OCI-LY7 (cell line): Measurements from ENCODE around the gene CAMKK1. TPM values are rescaled to one million over a fixed set of nuclear protein-coding genes. Genes with fewer than 3 reads are reported as not detected.

Source experiments
- BruUV-seq: library from RNA; stranded (reverse); fragments of 400-500 nt; replicated peaks from 2 replicates; lab custom pipeline; 2021; lab: Mats Ljungman, UMichigan
- CTCF ChIA-PET: fragments of 300-600 bp; sonication (Branson Sonifier 250); formaldehyde crosslinking; loops from one replicate; lab custom pipeline; 2022; ENCODE audit warnings: antibody characterized with exemption; ENCODE audit not compliant: unreplicated experiment; lab: Charles Lee
- POLR2A ChIA-PET: fragments of 300-600 bp; sonication (Branson Sonifier 250); formaldehyde crosslinking; loops from one replicate; lab custom pipeline; 2022; ENCODE audit warnings: antibody characterized with exemption; lab: Charles Lee
- DNase-seq: peaks from one replicate; pipeline ENCODE4 v3.0.0-alpha.2; 2015; ENCODE audit warnings: low spot score
- H2AFZ ChIP-seq: fragments of 200-600 bp; sonication (generic), shearing (Covaris generic); 2 replicates; pipeline ENCODE4 v1.6.1; 2014; ENCODE audit warnings: mild to moderate bottlenecking, antibody characterized with exemption, low read length, moderate library complexity
- H3K27ac ChIP-seq: fragments of 200-600 bp; sonication (generic); 2 replicates; pipeline ENCODE4 v1.5.1; 2014; ENCODE audit warnings: mixed run types, low read depth, mild to moderate bottlenecking, moderate library complexity, low read length, inconsistent platforms; ENCODE audit not compliant: poor library complexity, severe bottlenecking
- H3K36me3 ChIP-seq: fragments of 200-600 bp; sonication (generic); 2 replicates; pipeline ENCODE4 v1.6.1; 2014; ENCODE audit warnings: mild to moderate bottlenecking, antibody characterized with exemption, low read length, moderate library complexity, mixed read lengths; ENCODE audit not compliant: insufficient read depth
- H3K4me1 ChIP-seq: fragments of 200-600 bp; sonication (generic); 2 replicates; pipeline ENCODE4 v1.5.1; 2014; ENCODE audit warnings: mild to moderate bottlenecking, low read length; ENCODE audit not compliant: insufficient read depth, poor library complexity, severe bottlenecking
- H3K4me2 ChIP-seq: fragments of 200-600 bp; sonication (generic); 2 replicates; pipeline ENCODE4 v1.6.1; 2014; ENCODE audit warnings: mild to moderate bottlenecking, low read length
- H3K4me3 ChIP-seq: fragments of 200-600 bp; sonication (generic); 2 replicates; pipeline ENCODE4 v1.5.1; 2014; ENCODE audit warnings: mild to moderate bottlenecking, low read depth, low read length; ENCODE audit not compliant: poor library complexity, severe bottlenecking
- H3K79me2 ChIP-seq: fragments of 200-600 bp; sonication (generic); 2 replicates; pipeline ENCODE4 v1.6.1; 2016; ENCODE audit warnings: low read depth, mild to moderate bottlenecking, low read length, moderate library complexity, mixed read lengths; ENCODE audit not compliant: insufficient read depth
- H3K9me2 ChIP-seq: fragments of 200-600 bp; sonication (generic); 2 replicates; pipeline ENCODE4 v1.6.1; 2016; ENCODE audit warnings: mild to moderate bottlenecking, low read length, mixed read lengths; ENCODE audit not compliant: insufficient read depth
- H3K9me3 ChIP-seq: fragments of 200-600 bp; sonication (generic); 2 replicates; pipeline ENCODE4 v1.6.1; 2014; ENCODE audit warnings: mild to moderate bottlenecking, mixed run types, low read length, mixed read lengths
- H4K20me1 ChIP-seq: fragments of 200-600 bp; sonication (generic); 2 replicates; pipeline ENCODE4 v1.6.1; 2014; ENCODE audit warnings: mild to moderate bottlenecking, antibody characterized with exemption, low read length, moderate library complexity, mixed read lengths; ENCODE audit not compliant: insufficient read depth
- EZH2phosphoT487 ChIP-seq: fragments of 200-600 bp; sonication (generic); IDR thresholded peaks from 2 replicates; pipeline ENCODE4 v1.6.1; 2018; ENCODE audit warnings: low read depth, borderline replicate concordance, mild to moderate bottlenecking, mixed run types, antibody characterized with exemption, low read length, moderate library complexity, mixed read lengths
- intact Hi-C: fragments of 100-400 bp; cut with micrococcal nuclease; formaldehyde crosslinking; loops from one replicate; pipeline ENCODE4 v1.10.0; 2022; ENCODE audit not compliant: unreplicated experiment
- total RNA-seq, 2 experiments: library from RNA; depleted of rRNA in 1 of 2; stranded (reverse); fragments of >200 nt in 1 of 2; shearing (Covaris generic) in 1 of 2; gene quantifications; 2 replicates each; pipeline ENCODE4 v1.2.3, GENCODE V29; 2014 to 2022
- TF ChIP-seq, protein P1 (sequence below): fragments of 200-600 bp; sonication (generic); conservative IDR thresholded peaks from 2 replicates; pipeline ENCODE4 v1.5.1; 2014; ENCODE audit warnings: mild to moderate bottlenecking, antibody characterized with exemption, low read length, moderate library complexity, mixed read lengths

Gene CAMKK1
- total RNA-seq, 2 experiments from 2014 or later, result 2.7 TPM

DNA sequence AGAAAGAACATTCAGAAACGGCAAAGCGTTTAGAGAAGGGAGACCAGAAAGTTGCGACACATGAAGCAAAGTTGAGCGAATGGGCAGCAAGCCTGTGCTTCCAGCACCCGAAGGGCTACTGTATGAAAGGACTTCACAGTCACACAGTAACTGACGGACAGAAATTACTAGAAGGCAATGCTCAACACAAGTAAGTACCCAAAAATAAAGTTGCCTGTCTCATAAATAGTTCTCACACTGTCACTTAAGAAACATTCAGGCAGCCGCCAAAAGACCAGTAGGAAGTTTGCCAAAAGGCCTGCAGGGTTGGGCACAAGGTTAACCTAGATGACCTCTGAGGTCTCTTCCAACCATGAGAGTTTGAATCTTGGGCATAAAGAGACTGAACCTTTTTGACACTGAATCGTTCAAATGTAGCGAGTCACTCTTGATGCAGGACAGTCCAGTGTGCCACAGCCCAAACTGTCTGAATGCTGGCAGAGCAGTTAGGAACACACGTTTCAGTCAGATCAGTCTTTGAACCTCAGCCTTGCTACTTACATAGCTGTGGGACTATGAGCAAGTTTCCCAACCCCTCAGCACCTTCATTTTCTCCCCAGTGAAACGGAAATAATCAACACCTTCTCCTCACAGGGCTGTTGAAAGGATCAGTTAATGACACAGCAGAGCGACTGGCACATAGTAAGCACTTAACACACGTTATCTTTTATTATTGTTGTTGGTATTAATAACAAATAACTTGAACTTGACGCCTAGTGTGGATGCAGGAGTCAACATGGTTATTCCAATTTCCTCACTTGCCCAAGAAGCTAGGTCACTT lies 57.2 kb downstream of the CAMKK1 start:
- intact Hi-C loops, result no loop called here
- Histone ChIP-seq H4K20me1 (no peaks in the 10 kb centered on the region), H3K79me2 (no peaks in the 10 kb centered on the region), H3K9me2 (no peaks in the 10 kb centered on the region), H3K27ac (no peak overlapping the region), H3K4me1 (no peaks in the 10 kb centered on the region), H3K4me2 (no peak overlapping the region), H3K36me3 (peaks cover 69% of the 10 kb centered on the region), H3K9me3 (no peaks in the 10 kb centered on the region), H3K4me3 (no peak overlapping the region), H2AFZ (no peak overlapping the region)
- ChIA-PET POLR2A (no interaction called here), CTCF (interaction anchor here (1.2 kb wide), 1 partner anchor 98 kb away, joined by 3 read pairs; no protein-coding TSS in a partner anchor)
- BruUV-seq, result no TSS peak
- no peak for TF ChIP-seq EZH2phosphoT487
- DNase-seq, result no peak

DNA sequence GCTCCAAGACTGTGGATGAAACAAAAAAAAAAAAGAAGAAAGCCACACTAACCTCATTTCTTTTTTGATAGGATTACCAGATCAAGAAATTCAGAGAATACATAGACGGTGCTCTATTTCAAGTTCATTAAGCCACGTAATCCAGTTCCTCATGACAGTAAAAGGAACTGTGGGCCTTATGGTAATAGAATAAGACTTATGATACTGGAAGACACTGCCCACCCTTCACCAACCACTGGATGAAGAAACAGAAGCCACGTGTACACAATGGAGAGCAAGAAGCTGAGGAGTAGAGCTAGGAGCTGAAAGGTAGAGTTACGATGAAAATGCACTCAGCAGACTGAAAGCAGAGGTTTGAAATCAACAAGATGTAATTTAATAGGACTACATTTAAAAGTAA lies 58.0 kb downstream of the CAMKK1 start:
- BruUV-seq, result no TSS peak
- ChIA-PET POLR2A (no interaction called here), CTCF (no interaction called here)
- Histone ChIP-seq H3K27ac (no peak overlapping the region), H3K9me2 (no peaks in the 10 kb centered on the region), H3K9me3 (no peaks in the 10 kb centered on the region), H3K36me3 (peaks cover 65% of the 10 kb centered on the region), H3K79me2 (no peaks in the 10 kb centered on the region), H3K4me3 (no peak overlapping the region), H4K20me1 (no peaks in the 10 kb centered on the region), H3K4me2 (no peak overlapping the region), H3K4me1 (no peaks in the 10 kb centered on the region), H2AFZ (no peak overlapping the region)
- intact Hi-C loops, result no loop called here
- TF ChIP-seq, protein P1, sequence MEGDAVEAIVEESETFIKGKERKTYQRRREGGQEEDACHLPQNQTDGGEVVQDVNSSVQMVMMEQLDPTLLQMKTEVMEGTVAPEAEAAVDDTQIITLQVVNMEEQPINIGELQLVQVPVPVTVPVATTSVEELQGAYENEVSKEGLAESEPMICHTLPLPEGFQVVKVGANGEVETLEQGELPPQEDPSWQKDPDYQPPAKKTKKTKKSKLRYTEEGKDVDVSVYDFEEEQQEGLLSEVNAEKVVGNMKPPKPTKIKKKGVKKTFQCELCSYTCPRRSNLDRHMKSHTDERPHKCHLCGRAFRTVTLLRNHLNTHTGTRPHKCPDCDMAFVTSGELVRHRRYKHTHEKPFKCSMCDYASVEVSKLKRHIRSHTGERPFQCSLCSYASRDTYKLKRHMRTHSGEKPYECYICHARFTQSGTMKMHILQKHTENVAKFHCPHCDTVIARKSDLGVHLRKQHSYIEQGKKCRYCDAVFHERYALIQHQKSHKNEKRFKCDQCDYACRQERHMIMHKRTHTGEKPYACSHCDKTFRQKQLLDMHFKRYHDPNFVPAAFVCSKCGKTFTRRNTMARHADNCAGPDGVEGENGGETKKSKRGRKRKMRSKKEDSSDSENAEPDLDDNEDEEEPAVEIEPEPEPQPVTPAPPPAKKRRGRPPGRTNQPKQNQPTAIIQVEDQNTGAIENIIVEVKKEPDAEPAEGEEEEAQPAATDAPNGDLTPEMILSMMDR, result no peak
- TF ChIP-seq EZH2phosphoT487, result no peak
- DNase-seq, result no peak

DNA sequence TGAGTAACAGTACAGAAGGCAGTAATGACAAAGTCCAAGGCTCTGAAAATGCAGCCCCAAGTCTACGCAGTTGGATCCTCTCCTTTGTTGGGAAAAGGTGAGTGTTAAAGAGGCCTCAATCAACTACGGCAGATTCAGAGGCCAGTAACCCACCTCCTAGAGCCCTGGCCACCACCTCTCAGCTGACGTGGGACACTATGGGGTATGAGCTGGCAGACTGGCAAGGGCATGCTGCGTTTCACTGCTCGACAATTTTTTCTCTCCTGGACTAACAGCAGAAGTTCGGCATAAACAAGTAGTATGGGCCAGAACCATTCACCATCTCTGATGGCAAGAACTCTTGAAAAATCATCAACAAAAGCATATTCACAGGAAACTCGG lies 64.0 kb downstream of the CAMKK1 start:
- DNase-seq, result no peak
- CTCF ChIA-PET, result interaction anchor here (1.1 to 1.5 kb wide), 2 partner anchors 90 to 91 kb away, joined by 3 to 4 read pairs; no protein-coding TSS in a partner anchor
- no peaks in the 10 kb centered on the region for H3K9me2 ChIP-seq
- BruUV-seq, result no TSS peak
- H3K79me2 ChIP-seq, result no peaks in the 10 kb centered on the region
- H3K4me2 ChIP-seq, result no peak overlapping the region
- no peaks in the 10 kb centered on the region for H3K4me1 ChIP-seq
- H4K20me1 ChIP-seq, result no peaks in the 10 kb centered on the region
- H3K9me3 ChIP-seq, result no peaks in the 10 kb centered on the region
- H3K27ac ChIP-seq, result no peak overlapping the region
- H3K36me3 ChIP-seq, result peaks cover 70% of the 10 kb centered on the region
- no peak overlapping the region for H2AFZ ChIP-seq
- POLR2A ChIA-PET, result interaction anchor here (0.6 kb wide), 1 partner anchor 164 kb away, joined by 6 read pairs; no protein-coding TSS in a partner anchor
- H3K4me3 ChIP-seq, result no peak overlapping the region
- intact Hi-C loops, result no loop called here
- TF ChIP-seq EZH2phosphoT487, result no peak
